DMS114 treated with DMSO at 0.1 percent for 48 hours (cell line): ENCODE results near the gene C3.
"Not testable (repeated sequence)": the region's sequence is repeated elsewhere in the genome, so short reads cannot be mapped to it uniquely, and the experiment has no call there.

Experiments used
- DNase-seq: peaks from one replicate; lab custom pipeline; 2025; ENCODE audit not compliant: unreplicated experiment; lab: John Stamatoyannopoulos, UW

The C3 gene

GRCh38 chr19:6693056-6693471, 27.4 kb downstream of the C3 start:
- DNase-seq, result no peak

GRCh38 chr19:6692027-6692426, 28.4 kb downstream of the C3 start:
- no peak for DNase-seq

- DNase-seq, result no peak
These were observed 29.1 kb downstream of the C3 start for GRCh38 chr19:6691342-6691741.

- DNase-seq, result no peak
These were observed 30.1 kb downstream of the C3 start for GRCh38 chr19:6690160-6690885.

GRCh38 chr19:6687114-6687513, 33.3 kb downstream of the C3 start:
- no peak for DNase-seq

GRCh38 chr19:6686628-6686975, 33.8 kb downstream of the C3 start:
- DNase-seq, result no peak

GRCh38 chr19:6685962-6686627, 34.4 kb downstream of the C3 start:
- no peak for DNase-seq

- DNase-seq, result no peak
These were observed 35.0 kb downstream of the C3 start for GRCh38 chr19:6685482-6685881.

GRCh38 chr19:6683971-6684370, 36.5 kb downstream of the C3 start:
- no peak for DNase-seq

- DNase-seq, result no peak
These were observed 37.8 kb downstream of the C3 start for GRCh38 chr19:6682607-6683128.

- DNase-seq, result no peak
These were observed 40.3 kb downstream of the C3 start for GRCh38 chr19:6680141-6680540.

- no peak for DNase-seq
These were observed 41.3 kb downstream of the C3 start for GRCh38 chr19:6679139-6679538.

- no peak for DNase-seq
These were observed 41.8 kb downstream of the C3 start for GRCh38 chr19:6678690-6679109.

- no peak for DNase-seq
These were observed 42.4 kb downstream of the C3 start for GRCh38 chr19:6677883-6678689.

- no peak for DNase-seq
These were observed 43.0 kb downstream of the C3 start for GRCh38 chr19:6677495-6677882.

- no peak for DNase-seq
These were observed 44.2 kb downstream of the C3 start for GRCh38 chr19:6676288-6676687.

- no peak for DNase-seq
These were observed 45.6 kb downstream of the C3 start for GRCh38 chr19:6674868-6675305.

- DNase-seq, result not testable (repeated sequence)
These were observed 46.0 kb downstream of the C3 start for GRCh38 chr19:6674408-6674807.

- no peak for DNase-seq
These were observed 47.7 kb downstream of the C3 start for GRCh38 chr19:6672693-6673290.

GRCh38 chr19:6671960-6672359, 48.5 kb downstream of the C3 start:
- no peak for DNase-seq

GRCh38 chr19:6668691-6669090, 51.8 kb downstream of the C3 start:
- no peak for DNase-seq
